H9 (cell line): Measurements from ENCODE around the gene TRIO. TPM values are rescaled to one million over a fixed set of nuclear protein-coding genes. Genes with fewer than 3 reads are reported as not detected.

Source experiments
- DNase-seq: peaks from one replicate; pipeline ENCODE4 v3.0.0-alpha.2; 2017
- H2AFZ ChIP-seq: one replicate; pipeline ENCODE4 v1.6.1; 2013; ENCODE audit warnings: mild to moderate bottlenecking, low read length, control low read depth, moderate library complexity
- H2AK5ac ChIP-seq: 2 replicates; pipeline ENCODE4 v1.6.1; 2013; ENCODE audit warnings: low read length, control low read depth, mixed read lengths; ENCODE audit not compliant: insufficient read length
- H2BK120ac ChIP-seq: one replicate; pipeline ENCODE4 v1.6.1; 2013; ENCODE audit warnings: low read depth, mild to moderate bottlenecking, low read length, control low read depth, inconsistent platforms; ENCODE audit not compliant: poor library complexity, severe bottlenecking
- H2BK12ac ChIP-seq: 2 replicates; pipeline ENCODE4 v1.6.1; 2013; ENCODE audit warnings: low read length, control low read depth, mixed read lengths, low read depth; ENCODE audit not compliant: insufficient read length
- H2BK15ac ChIP-seq: 2 replicates; pipeline ENCODE4 v1.6.1; 2013; ENCODE audit warnings: low read depth, low read length, control low read depth
- H2BK20ac ChIP-seq: one replicate; pipeline ENCODE4 v1.6.1; 2013; ENCODE audit warnings: low read depth, mild to moderate bottlenecking, low read length, control low read depth, inconsistent platforms; ENCODE audit not compliant: poor library complexity, severe bottlenecking
- H2BK5ac ChIP-seq: 2 replicates; pipeline ENCODE4 v1.6.1; 2013; ENCODE audit warnings: low read length, control low read depth, mixed read lengths; ENCODE audit not compliant: insufficient read length
- H3K14ac ChIP-seq: 2 replicates; pipeline ENCODE4 v1.6.1; 2013; ENCODE audit warnings: low read length, control low read depth; ENCODE audit not compliant: insufficient read depth
- H3K18ac ChIP-seq: 2 replicates; pipeline ENCODE4 v1.6.1; 2013; ENCODE audit warnings: low read depth, mild to moderate bottlenecking, mixed read lengths, low read length, control low read depth; ENCODE audit not compliant: insufficient read length
- H3K23ac ChIP-seq: 2 replicates; pipeline ENCODE4 v1.6.1; 2013; ENCODE audit warnings: low read length, control low read depth, mixed read lengths, low read depth; ENCODE audit not compliant: insufficient read length
- H3K23me2 ChIP-seq: 2 replicates; pipeline ENCODE4 v1.6.1; 2013; ENCODE audit warnings: low read depth, mild to moderate bottlenecking, mixed read lengths, low read length, control low read depth; ENCODE audit not compliant: insufficient read length, poor library complexity, severe bottlenecking
- H3K27ac ChIP-seq: 2 replicates; pipeline ENCODE4 v1.5.1; 2013; ENCODE audit warnings: low read length, control low read depth, mixed read lengths, low read depth; ENCODE audit not compliant: insufficient read length
- H3K27me3 ChIP-seq: 2 replicates; pipeline ENCODE4 v1.6.1; 2013; ENCODE audit warnings: low read length, control low read depth, inconsistent platforms; ENCODE audit not compliant: insufficient read depth
- H3K4ac ChIP-seq: 2 replicates; pipeline ENCODE4 v1.6.1; 2013; ENCODE audit warnings: low read depth, mild to moderate bottlenecking, control low read depth, inconsistent platforms, low read length, moderate library complexity
- H3K4me1 ChIP-seq: 2 replicates; pipeline ENCODE4 v1.6.1; 2013; ENCODE audit warnings: low read length, control low read depth, inconsistent platforms; ENCODE audit not compliant: insufficient read depth
- H3K4me2 ChIP-seq: 2 replicates; pipeline ENCODE4 v1.6.1; 2013; ENCODE audit warnings: low read length, control low read depth, mixed read lengths; ENCODE audit not compliant: insufficient read length, insufficient read depth
- H3K56ac ChIP-seq: 2 replicates; pipeline ENCODE4 v1.6.1; 2013; ENCODE audit warnings: low read depth, mild to moderate bottlenecking, mixed read lengths, low read length, control low read depth; ENCODE audit not compliant: insufficient read length
- H3K79me1 ChIP-seq: 2 replicates; pipeline ENCODE4 v1.6.1; 2013; ENCODE audit warnings: low read depth, mild to moderate bottlenecking, moderate library complexity, low read length, control low read depth, inconsistent platforms; ENCODE audit not compliant: insufficient read depth, poor library complexity, severe bottlenecking
- H3K79me2 ChIP-seq: 2 replicates; pipeline ENCODE4 v1.6.1; 2013; ENCODE audit warnings: low read length, control low read depth, inconsistent platforms; ENCODE audit not compliant: insufficient read depth
- H3K9ac ChIP-seq: 2 replicates; pipeline ENCODE4 v1.6.1; 2013; ENCODE audit warnings: low read length, control low read depth, mixed read lengths; ENCODE audit not compliant: insufficient read length; ENCODE audit errors: extremely low read depth
- H3K9me3 ChIP-seq: one replicate; pipeline ENCODE4 v1.6.1; 2013; ENCODE audit warnings: low read depth, low read length, inconsistent platforms; ENCODE audit not compliant: control insufficient read depth
- H3T11ph ChIP-seq: one replicate; pipeline ENCODE4 v1.6.1; 2013; ENCODE audit warnings: mild to moderate bottlenecking, low read length, control low read depth, inconsistent platforms
- H4K20me1 ChIP-seq: one replicate; pipeline ENCODE4 v1.6.1; 2013; ENCODE audit not compliant: control insufficient read depth, insufficient read length, insufficient read depth
- H4K5ac ChIP-seq: 2 replicates; pipeline ENCODE4 v1.6.1; 2013; ENCODE audit warnings: low read depth, mild to moderate bottlenecking, mixed read lengths, low read length, control low read depth; ENCODE audit not compliant: insufficient read length
- H4K8ac ChIP-seq: replicated peaks from 2 replicates; pipeline ENCODE4 v1.6.1; 2013; ENCODE audit warnings: low read length, control low read depth, mixed read lengths, low read depth; ENCODE audit not compliant: insufficient read length
- H4K91ac ChIP-seq: 2 replicates; pipeline ENCODE4 v1.6.1; 2013; ENCODE audit warnings: low read depth, mild to moderate bottlenecking, moderate library complexity, mixed read lengths, low read length, control low read depth; ENCODE audit not compliant: insufficient read length
- H3K27ac Mint-ChIP-seq, 3 experiments: 2 replicates in 2 of 3; 3 replicates in 1 of 3; pipeline ENCODE4 v1.8.0; 2020 to 2021; ENCODE audit warnings: mixed read lengths in 3 of 3, mild to moderate bottlenecking in 1 of 3, moderate library complexity in 1 of 3
- H3K27me3 Mint-ChIP-seq: 2 replicates; pipeline ENCODE4 v1.8.0; 2021; ENCODE audit warnings: low read depth, mild to moderate bottlenecking, moderate library complexity, mixed read lengths
- H3K36me3 Mint-ChIP-seq, 3 experiments: 2 replicates in 2 of 3; 3 replicates in 1 of 3; pipeline ENCODE4 v1.8.0; 2020 to 2021; ENCODE audit warnings: low read depth in 3 of 3, mixed read lengths in 3 of 3; ENCODE audit not compliant: insufficient read depth in 1 of 3
- H3K4me1 Mint-ChIP-seq, 2 experiments: 2 replicates each; pipeline ENCODE4 v1.8.0; 2020; ENCODE audit warnings: mixed read lengths in 2 of 2
- H3K4me3 Mint-ChIP-seq, 2 experiments: 2 replicates in 1 of 2; 3 replicates in 1 of 2; pipeline ENCODE4 v1.8.0; 2020 to 2021; ENCODE audit warnings: mild to moderate bottlenecking in 2 of 2, mixed read lengths in 2 of 2, moderate library complexity in 1 of 2
- H3K9me3 Mint-ChIP-seq, 2 experiments: 2 replicates in 1 of 2; 3 replicates in 1 of 2; pipeline ENCODE4 v1.8.0; 2020; ENCODE audit warnings: mild to moderate bottlenecking in 2 of 2, mixed read lengths in 2 of 2, moderate library complexity in 1 of 2
- CTCF ChIP-seq: fragments of 200-600 bp; sonication (generic); conservative IDR thresholded peaks from 3 replicates; pipeline ENCODE4 v1.8.0; 2021; ENCODE audit warnings: antibody characterized with exemption, mild to moderate bottlenecking
- WGBS: extraction: QIAGEN DNeasy Blood & Tissue Kit; methylation state at CpG from one replicate; pipeline ENCODE4 v1.1.7; 2013; ENCODE audit warnings: missing lambda C conversion rate, low lambda C conversion rate, mixed read lengths; ENCODE audit not compliant: insufficient read length; ENCODE audit errors: extremely low coverage; 5-methylcytosine and 5-hydroxymethylcytosine counted together
- total RNA-seq: library from RNA; stranded (reverse); gene quantifications from 2 replicates; pipeline ENCODE4 v1.2.1, GENCODE V29; 2021

The TRIO gene
- total RNA-seq, 1 experiment from 2014 or later = 87.8 TPM

DNA sequence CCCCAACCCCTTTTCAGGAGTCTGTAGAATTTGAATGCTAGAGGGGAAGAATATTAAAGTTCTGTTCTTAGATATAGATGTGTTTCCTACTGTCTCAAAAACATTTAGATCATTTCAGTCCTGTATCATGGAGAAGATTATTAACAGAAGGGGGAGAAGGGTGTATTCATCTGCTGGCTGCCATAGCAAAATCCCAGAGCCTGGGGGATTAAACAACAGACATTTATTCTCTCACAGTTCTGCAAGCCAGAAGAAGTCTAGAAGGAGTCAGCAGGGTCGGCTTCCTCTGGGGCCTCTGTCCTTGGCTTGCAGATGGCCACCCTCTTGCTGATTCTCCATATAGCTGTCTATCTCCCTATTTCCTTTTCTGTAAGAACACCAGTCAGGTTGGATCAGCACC, 288.4 kb downstream of the TRIO start:
- H2BK20ac ChIP-seq = no peak overlapping the region
- H3K9me3 ChIP-seq = no peaks in the 10 kb centered on the region
- no peaks in the 10 kb centered on the region for H4K20me1 ChIP-seq
- H2BK12ac ChIP-seq = no peak overlapping the region
- H3K4me1 Mint-ChIP-seq = peaks cover 25 to 30% of the 10 kb centered on the region in 2 experiments
- H2BK120ac ChIP-seq = no peak overlapping the region
- no peaks in the 10 kb centered on the region for H3K27me3 Mint-ChIP-seq
- no peak overlapping the region for H3K27ac ChIP-seq
- no peak overlapping the region for H3K18ac ChIP-seq
- no peak for DNase-seq
- no peak overlapping the region for H3K56ac ChIP-seq
- H3K4me1 ChIP-seq = no peaks in the 10 kb centered on the region; the same call in 1 of the 2 replicates
- H2AFZ ChIP-seq = no peak overlapping the region
- peak overlapping the region in 1 of 3 experiments; percentile 52; a peak in 1 of 7 replicates for H3K27ac Mint-ChIP-seq
- H3K27me3 ChIP-seq = no peaks in the 10 kb centered on the region
- H3K4me2 ChIP-seq = no peak overlapping the region
- no peak overlapping the region for H4K91ac ChIP-seq
- H2BK15ac ChIP-seq = no peak overlapping the region
- H3K9me3 Mint-ChIP-seq = peaks cover 6% of the 10 kb centered on the region in 2 experiments; a peak in 4 of 5 replicates
- H3K9ac ChIP-seq = no peak overlapping the region
- H4K8ac ChIP-seq = no peak overlapping the region
- H3K79me2 ChIP-seq = no peaks in the 10 kb centered on the region
- H3T11ph ChIP-seq = no peak overlapping the region
- H3K36me3 Mint-ChIP-seq = peaks cover 16 to 32% (median 26%) of the 10 kb centered on the region in 3 experiments
- no peak for TF ChIP-seq CTCF
- H4K5ac ChIP-seq = no peak overlapping the region
- no CpG with 5 or more reads among the region's 1 CpG for WGBS
- no peak overlapping the region for H3K4ac ChIP-seq
- no peaks in the 10 kb centered on the region for H3K23me2 ChIP-seq
- H3K4me3 Mint-ChIP-seq = no peak overlapping the region
- no peak overlapping the region for H2BK5ac ChIP-seq
- no peak overlapping the region for H3K14ac ChIP-seq
- no peak overlapping the region for H2AK5ac ChIP-seq
- no peaks in the 10 kb centered on the region for H3K79me1 ChIP-seq
- H3K23ac ChIP-seq = no peak overlapping the region
